Measurements from ENCODE around the gene HPSE2. TPM values are rescaled to one million over a fixed set of nuclear protein-coding genes. Genes with fewer than 3 reads are reported as not detected.

HPSE2 gene
- total and polyA plus RNA-seq, 2 experiments from 2014 or later = 0.10 to 0.24 TPM

DNA sequence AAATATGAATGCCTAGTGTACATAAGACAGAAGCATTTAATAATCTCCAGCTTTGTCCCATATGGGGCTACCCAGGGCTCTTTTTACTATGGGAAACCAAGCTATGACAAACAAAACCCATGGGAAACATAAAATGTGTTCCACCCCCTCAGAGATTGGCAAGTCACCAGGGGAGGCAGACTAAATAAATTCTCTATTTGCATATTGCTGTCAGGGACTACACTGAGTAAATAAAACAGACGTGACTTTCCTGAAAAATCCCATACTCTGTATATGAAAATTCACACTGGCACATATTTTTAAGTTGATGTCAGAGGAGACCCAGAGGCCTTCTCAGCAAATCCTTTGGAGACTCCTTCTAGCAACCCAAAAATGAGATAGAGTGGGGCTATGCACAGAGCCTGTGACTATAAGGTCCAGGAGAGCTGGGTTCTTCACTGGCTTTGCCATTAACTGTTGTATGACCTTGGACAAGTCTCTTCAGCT lies 44.0 kb upstream of the HPSE2 start:
- Histone ChIP-seq H3K36me3 (ENCODE audit: insufficient read depth) (no peaks in the 10 kb centered on the region), H3K27ac (ENCODE audit: low read depth) (no peak overlapping the region), H2AFZ (no peak overlapping the region; the same call in 1 of the 2 replicates), H3K4me1 (ENCODE audit: insufficient read depth) (peaks cover 11% of the 10 kb centered on the region), H3K4me3 (no peak overlapping the region), H4K20me1 (replicated peaks; ENCODE audit: insufficient read depth) (no peaks in the 10 kb centered on the region), H3F3A (replicated peaks; ENCODE audit: low read depth) (no peaks in the 10 kb centered on the region), H3K27me3 (ENCODE audit: insufficient read depth) (no peaks in the 10 kb centered on the region), H3K79me2 (replicated peaks; ENCODE audit: insufficient read depth) (no peaks in the 10 kb centered on the region), H3K4me2 (no peak overlapping the region), H3K9me2 (ENCODE audit: insufficient read depth) (no peaks in the 10 kb centered on the region)
- H3K4me1 Mint-ChIP-seq = peaks cover 12% of the 10 kb centered on the region
- peaks cover 7% of the 10 kb centered on the region; the same call in 2 of the 3 replicates for H3K9me3 Mint-ChIP-seq
- no peak for ATAC-seq
- no peak for TF ChIP-seq ZNF462 (CRISPR knock-in tag; IDR thresholded peaks at IDR 0.05)
- no peak for DNase-seq (ENCODE audit: low spot score)
- no peak overlapping the region for H3K4me3 Mint-ChIP-seq
- H3K27me3 Mint-ChIP-seq (ENCODE audit: insufficient read depth, low read depth, poor library complexity) = peaks cover 2% of the 10 kb centered on the region
- no peak overlapping the region for H3K27ac Mint-ChIP-seq
- 0 out of 3 replicates have a peak, but pooled peaks cover 3% of the 10 kb centered on the region for H3K36me3 Mint-ChIP-seq (ENCODE audit: low read depth)

- no peaks in the 10 kb centered on the region; the same call in 2 of the 3 replicates for H3K9me3 Mint-ChIP-seq
- H3F3A ChIP-seq (replicated peaks; ENCODE audit: low read depth) = no peaks in the 10 kb centered on the region
Measured at GRCh38 chr10:99276848-99277486, 41.3 kb upstream of the HPSE2 start.

More at GRCh38 chr10:99276848-99277486, 41.3 kb upstream of the HPSE2 start:
- Histone ChIP-seq H4K20me1 (replicated peaks; ENCODE audit: insufficient read depth) (no peaks in the 10 kb centered on the region), H3K79me2 (replicated peaks; ENCODE audit: insufficient read depth) (no peaks in the 10 kb centered on the region), H3K36me3 (ENCODE audit: insufficient read depth) (no peaks in the 10 kb centered on the region), H3K4me3 (no peak overlapping the region), H3K4me2 (no peak overlapping the region), H2AFZ (no peak overlapping the region), H3K4me1 (ENCODE audit: insufficient read depth) (peaks cover 11% of the 10 kb centered on the region), H3K9me2 (ENCODE audit: insufficient read depth) (no peaks in the 10 kb centered on the region), H3K27me3 (ENCODE audit: insufficient read depth) (no peaks in the 10 kb centered on the region), H3K27ac (ENCODE audit: low read depth) (no peak overlapping the region)
- Mint-ChIP-seq H3K27ac (no peak overlapping the region), H3K27me3 (ENCODE audit: insufficient read depth, low read depth, poor library complexity) (peaks cover 2% of the 10 kb centered on the region), H3K4me1 (peaks cover 12% of the 10 kb centered on the region), H3K4me3 (no peak overlapping the region), H3K36me3 (ENCODE audit: low read depth) (no peaks in the 10 kb centered on the region)
- DNase-seq (ENCODE audit: low spot score) (peak; percentile 57), ATAC-seq (no peak)
- TF ChIP-seq CTCF (conservative IDR thresholded peaks at IDR 0.05; ENCODE audit: low read depth in 2 of 2) = peak; percentile 70 to 85
- no peak for TF ChIP-seq EZH2 (IDR thresholded peaks at IDR 0.05; ENCODE audit: low read depth, unreplicated experiment)
- TF ChIP-seq ZNF114 (CRISPR knock-in tag; IDR thresholded peaks at IDR 0.05) = no peak

Data from GM23338 (cell line).